Astrocyte of the cerebellum (primary cell): Measurements from ENCODE around the gene ARHGAP40.

Experiments
- DNase-seq: peaks from one replicate; pipeline ENCODE4 v3.0.0-alpha.2; 2011; ENCODE audit warnings: low read depth
- H3K4me3 ChIP-seq: 2 replicates; pipeline ENCODE4 v1.5.1; 2011; ENCODE audit warnings: mild to moderate bottlenecking, low read depth, low read length, moderate library complexity
- CTCF ChIP-seq: IDR thresholded peaks from 2 replicates; pipeline ENCODE4 v1.5.1; 2012; ENCODE audit warnings: low read length, low read depth, moderate library complexity, mild to moderate bottlenecking; ENCODE audit errors: missing control alignments
- in situ Hi-C: cut with HindIII; loops from 2 replicates; pipeline ENCODE4 v1.10.0; 2017; ENCODE audit warnings: low sequenced_read_pairs

Gene ARHGAP40

GRCh38 chr20:38563802-38564431 lies 37.7 kb upstream of the ARHGAP40 start:
- DNase-seq, result no peak

GRCh38 chr20:38564680-38565079 lies 36.9 kb upstream of the ARHGAP40 start:
- no peak overlapping the region for H3K4me3 ChIP-seq
- DNase-seq, result no peak
- in situ Hi-C loops, result no loop called here
- TF ChIP-seq CTCF, result no peak

More at GRCh38 chr20:38563802-38564431, 37.7 kb upstream of the ARHGAP40 start:
- in situ Hi-C loops, result no loop called here
- no peak for TF ChIP-seq CTCF
- no peak overlapping the region for H3K4me3 ChIP-seq

DNA sequence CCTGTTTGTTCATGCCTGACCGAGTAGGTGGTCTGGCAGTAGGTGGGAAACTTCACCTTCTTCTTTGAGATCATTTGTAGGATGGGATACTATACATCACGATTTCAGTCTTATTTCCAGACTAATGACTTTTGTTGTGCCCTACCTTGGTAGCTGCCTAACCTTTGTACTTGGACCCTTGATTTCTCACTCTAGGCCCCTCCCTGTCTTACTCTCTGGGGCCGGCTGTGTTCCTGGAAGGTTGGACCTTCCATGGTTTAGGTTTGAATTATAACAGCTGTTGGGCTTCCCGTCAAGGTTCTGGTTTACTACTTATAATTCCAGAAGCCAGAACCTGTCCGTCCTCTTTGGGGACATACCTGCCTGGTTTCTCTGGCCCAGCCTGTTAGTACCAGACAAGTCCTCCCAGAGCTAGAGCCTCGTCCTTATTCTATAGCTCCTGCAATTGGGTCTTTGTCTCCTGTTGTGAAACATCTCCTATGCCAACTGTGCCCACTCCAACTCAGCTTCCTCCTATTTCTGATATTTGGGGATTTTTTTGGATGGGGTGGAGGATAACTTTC lies 35.5 kb upstream of the ARHGAP40 start:
- DNase-seq, result no peak
- no peak overlapping the region for H3K4me3 ChIP-seq
- in situ Hi-C loops, result no loop called here
- no peak for TF ChIP-seq CTCF

GRCh38 chr20:38569747-38570525 lies 31.7 kb upstream of the ARHGAP40 start:
- no peak for TF ChIP-seq CTCF
- in situ Hi-C loops, result no loop called here
- DNase-seq, result no peak
- H3K4me3 ChIP-seq, result no peak overlapping the region

- no peak overlapping the region for H3K4me3 ChIP-seq
- DNase-seq, result no peak
- no peak for TF ChIP-seq CTCF
- in situ Hi-C loops, result no loop called here
These were observed 28.2 kb upstream of the ARHGAP40 start for GRCh38 chr20:38573413-38573812.

DNA sequence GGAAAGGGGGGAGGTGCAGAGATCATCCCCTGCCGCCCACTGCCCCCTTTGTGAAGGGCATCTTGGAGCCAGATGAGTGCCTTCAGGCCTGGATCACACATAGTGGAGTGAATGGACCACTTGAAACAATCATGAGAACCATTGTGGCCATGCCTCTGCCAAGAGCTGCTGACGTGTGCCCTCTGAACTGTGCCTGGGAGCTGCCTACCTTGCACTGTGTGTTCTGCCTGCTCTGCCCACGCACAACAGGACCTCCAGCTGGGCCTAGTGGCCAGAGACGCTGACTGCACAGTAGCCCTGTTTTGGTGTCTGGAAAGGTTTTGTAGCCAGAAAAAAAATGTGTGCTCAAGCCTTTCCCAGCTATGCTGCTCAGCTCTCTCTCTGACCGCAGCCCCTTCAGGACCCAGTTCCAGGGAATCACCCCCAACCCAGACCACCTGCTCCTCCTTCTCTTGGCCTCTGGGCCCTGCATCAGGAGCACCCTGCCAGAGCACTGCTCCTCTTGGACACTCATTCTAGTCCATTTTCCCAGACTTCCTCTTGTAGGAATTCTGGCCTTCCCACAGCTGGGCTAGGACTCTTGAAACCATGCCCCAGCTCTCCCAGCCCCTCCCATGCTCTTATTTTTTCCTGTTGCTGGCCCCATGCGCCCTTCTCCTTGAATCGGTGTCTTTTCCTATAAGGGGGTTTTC lies 22.2 kb upstream of the ARHGAP40 start:
- H3K4me3 ChIP-seq, result no peak overlapping the region
- in situ Hi-C loops, result no loop called here

More for the DNA sequence above, 22.2 kb upstream of the ARHGAP40 start:
- DNase-seq, result no peak
- TF ChIP-seq CTCF, result no peak
